Measurements from ENCODE around the gene TGFBR2. TPM values are rescaled to one million over a fixed set of nuclear protein-coding genes. Genes with fewer than 3 reads are reported as not detected.

Gene TGFBR2
- total and polyA plus RNA-seq, 2 experiments from 2014 or later, result 4.7 to 13.0 TPM

DNA sequence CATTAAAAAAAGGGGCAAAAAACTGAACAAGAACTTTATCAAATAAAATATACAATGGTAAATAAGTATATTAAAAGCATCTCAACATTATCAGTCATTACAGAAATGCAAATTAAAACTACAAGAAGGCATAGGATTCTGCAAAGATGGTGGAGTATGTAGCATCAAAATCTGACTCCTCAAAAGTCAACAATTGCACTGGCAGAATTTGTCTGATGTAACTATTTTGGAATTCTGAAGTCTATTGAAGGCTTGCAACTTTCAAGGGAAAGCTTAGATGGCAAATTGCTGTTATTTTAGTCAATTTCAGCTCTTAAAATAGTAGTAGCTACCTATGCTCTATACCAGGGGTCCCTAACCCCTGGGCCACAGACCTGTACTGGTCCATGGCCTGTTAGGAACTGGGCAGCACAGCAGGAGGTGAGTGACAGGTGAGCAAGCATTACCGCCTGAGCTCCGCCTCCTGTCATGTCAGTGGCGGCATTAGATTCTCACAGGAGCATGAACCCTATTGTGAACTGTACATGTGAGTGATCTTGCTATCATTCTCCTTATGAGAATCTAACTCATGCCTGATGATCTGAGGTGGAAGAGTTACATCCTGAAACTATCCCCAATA, 107.6 kb downstream of the TGFBR2 start:
- no peaks in the 10 kb centered on the region for H4K20me1 ChIP-seq (replicated peaks; ENCODE audit: insufficient read depth)
- no peaks in the 10 kb centered on the region for H3K27me3 Mint-ChIP-seq (ENCODE audit: insufficient read depth, low read depth, poor library complexity)
- H3K27me3 ChIP-seq (ENCODE audit: insufficient read depth), result no peaks in the 10 kb centered on the region
- no peak overlapping the region for H3K4me3 Mint-ChIP-seq
- TF ChIP-seq POLR2AphosphoS5 (IDR thresholded peaks at IDR 0.05; ENCODE audit: low read depth) (no peak), EZH2 (IDR thresholded peaks at IDR 0.05; ENCODE audit: low read depth, unreplicated experiment) (no peak), CREB1 (CRISPR knock-in tag; IDR thresholded peaks at IDR 0.05; ENCODE audit: low read depth) (no peak), JUNB (IDR thresholded peaks at IDR 0.05; ENCODE audit: unreplicated experiment) (no peak), ZNF331 (CRISPR knock-in tag; IDR thresholded peaks at IDR 0.05; ENCODE audit: low read depth) (no peak), NANOG (IDR thresholded peaks at IDR 0.05; ENCODE audit: borderline replicate concordance) (no peak), ZNF114 (CRISPR knock-in tag; IDR thresholded peaks at IDR 0.05) (no peak), STAT1 (IDR thresholded peaks at IDR 0.05; ENCODE audit: unreplicated experiment) (no peak), EZH2phosphoT487 (IDR thresholded peaks at IDR 0.05; ENCODE audit: unreplicated experiment) (no peak)
- TF ChIP-seq, protein P1, sequence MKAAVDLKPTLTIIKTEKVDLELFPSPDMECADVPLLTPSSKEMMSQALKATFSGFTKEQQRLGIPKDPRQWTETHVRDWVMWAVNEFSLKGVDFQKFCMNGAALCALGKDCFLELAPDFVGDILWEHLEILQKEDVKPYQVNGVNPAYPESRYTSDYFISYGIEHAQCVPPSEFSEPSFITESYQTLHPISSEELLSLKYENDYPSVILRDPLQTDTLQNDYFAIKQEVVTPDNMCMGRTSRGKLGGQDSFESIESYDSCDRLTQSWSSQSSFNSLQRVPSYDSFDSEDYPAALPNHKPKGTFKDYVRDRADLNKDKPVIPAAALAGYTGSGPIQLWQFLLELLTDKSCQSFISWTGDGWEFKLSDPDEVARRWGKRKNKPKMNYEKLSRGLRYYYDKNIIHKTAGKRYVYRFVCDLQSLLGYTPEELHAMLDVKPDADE (IDR thresholded peaks at IDR 0.05), result no peak
- TF ChIP-seq, protein P2, sequence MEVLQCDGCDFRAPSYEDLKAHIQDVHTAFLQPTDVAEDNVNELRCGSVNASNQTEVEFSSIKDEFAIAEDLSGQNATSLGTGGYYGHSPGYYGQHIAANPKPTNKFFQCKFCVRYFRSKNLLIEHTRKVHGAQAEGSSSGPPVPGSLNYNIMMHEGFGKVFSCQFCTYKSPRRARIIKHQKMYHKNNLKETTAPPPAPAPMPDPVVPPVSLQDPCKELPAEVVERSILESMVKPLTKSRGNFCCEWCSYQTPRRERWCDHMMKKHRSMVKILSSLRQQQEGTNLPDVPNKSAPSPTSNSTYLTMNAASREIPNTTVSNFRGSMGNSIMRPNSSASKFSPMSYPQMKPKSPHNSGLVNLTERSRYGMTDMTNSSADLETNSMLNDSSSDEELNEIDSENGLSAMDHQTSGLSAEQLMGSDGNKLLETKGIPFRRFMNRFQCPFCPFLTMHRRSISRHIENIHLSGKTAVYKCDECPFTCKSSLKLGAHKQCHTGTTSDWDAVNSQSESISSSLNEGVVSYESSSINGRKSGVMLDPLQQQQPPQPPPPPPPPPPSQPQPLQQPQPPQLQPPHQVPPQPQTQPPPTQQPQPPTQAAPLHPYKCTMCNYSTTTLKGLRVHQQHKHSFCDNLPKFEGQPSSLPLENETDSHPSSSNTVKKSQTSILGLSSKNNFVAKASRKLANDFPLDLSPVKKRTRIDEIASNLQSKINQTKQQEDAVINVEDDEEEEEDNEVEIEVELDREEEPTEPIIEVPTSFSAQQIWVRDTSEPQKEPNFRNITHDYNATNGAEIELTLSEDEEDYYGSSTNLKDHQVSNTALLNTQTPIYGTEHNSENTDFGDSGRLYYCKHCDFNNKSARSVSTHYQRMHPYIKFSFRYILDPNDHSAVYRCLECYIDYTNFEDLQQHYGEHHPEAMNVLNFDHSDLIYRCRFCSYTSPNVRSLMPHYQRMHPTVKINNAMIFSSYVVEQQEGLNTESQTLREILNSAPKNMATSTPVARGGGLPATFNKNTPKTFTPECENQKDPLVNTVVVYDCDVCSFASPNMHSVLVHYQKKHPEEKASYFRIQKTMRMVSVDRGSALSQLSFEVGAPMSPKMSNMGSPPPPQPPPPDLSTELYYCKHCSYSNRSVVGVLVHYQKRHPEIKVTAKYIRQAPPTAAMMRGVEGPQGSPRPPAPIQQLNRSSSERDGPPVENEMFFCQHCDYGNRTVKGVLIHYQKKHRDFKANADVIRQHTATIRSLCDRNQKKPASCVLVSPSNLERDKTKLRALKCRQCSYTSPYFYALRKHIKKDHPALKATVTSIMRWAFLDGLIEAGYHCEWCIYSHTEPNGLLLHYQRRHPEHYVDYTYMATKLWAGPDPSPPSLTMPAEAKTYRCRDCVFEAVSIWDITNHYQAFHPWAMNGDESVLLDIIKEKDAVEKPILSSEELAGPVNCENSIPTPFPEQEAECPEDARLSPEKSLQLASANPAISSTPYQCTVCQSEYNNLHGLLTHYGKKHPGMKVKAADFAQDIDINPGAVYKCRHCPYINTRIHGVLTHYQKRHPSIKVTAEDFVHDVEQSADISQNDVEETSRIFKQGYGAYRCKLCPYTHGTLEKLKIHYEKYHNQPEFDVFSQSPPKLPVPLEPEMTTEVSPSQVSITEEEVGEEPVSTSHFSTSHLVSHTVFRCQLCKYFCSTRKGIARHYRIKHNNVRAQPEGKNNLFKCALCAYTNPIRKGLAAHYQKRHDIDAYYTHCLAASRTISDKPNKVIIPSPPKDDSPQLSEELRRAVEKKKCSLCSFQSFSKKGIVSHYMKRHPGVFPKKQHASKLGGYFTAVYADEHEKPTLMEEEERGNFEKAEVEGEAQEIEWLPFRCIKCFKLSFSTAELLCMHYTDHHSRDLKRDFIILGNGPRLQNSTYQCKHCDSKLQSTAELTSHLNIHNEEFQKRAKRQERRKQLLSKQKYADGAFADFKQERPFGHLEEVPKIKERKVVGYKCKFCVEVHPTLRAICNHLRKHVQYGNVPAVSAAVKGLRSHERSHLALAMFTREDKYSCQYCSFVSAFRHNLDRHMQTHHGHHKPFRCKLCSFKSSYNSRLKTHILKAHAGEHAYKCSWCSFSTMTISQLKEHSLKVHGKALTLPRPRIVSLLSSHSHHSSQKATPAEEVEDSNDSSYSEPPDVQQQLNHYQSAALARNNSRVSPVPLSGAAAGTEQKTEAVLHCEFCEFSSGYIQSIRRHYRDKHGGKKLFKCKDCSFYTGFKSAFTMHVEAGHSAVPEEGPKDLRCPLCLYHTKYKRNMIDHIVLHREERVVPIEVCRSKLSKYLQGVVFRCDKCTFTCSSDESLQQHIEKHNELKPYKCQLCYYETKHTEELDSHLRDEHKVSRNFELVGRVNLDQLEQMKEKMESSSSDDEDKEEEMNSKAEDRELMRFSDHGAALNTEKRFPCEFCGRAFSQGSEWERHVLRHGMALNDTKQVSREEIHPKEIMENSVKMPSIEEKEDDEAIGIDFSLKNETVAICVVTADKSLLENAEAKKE (CRISPR knock-in tag; IDR thresholded peaks at IDR 0.05), result no peak
- TF ChIP-seq, protein P3, sequence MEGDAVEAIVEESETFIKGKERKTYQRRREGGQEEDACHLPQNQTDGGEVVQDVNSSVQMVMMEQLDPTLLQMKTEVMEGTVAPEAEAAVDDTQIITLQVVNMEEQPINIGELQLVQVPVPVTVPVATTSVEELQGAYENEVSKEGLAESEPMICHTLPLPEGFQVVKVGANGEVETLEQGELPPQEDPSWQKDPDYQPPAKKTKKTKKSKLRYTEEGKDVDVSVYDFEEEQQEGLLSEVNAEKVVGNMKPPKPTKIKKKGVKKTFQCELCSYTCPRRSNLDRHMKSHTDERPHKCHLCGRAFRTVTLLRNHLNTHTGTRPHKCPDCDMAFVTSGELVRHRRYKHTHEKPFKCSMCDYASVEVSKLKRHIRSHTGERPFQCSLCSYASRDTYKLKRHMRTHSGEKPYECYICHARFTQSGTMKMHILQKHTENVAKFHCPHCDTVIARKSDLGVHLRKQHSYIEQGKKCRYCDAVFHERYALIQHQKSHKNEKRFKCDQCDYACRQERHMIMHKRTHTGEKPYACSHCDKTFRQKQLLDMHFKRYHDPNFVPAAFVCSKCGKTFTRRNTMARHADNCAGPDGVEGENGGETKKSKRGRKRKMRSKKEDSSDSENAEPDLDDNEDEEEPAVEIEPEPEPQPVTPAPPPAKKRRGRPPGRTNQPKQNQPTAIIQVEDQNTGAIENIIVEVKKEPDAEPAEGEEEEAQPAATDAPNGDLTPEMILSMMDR (conservative IDR thresholded peaks at IDR 0.05; ENCODE audit: low read depth in 2 of 2), result no peak
- TF ChIP-seq, protein P4, sequence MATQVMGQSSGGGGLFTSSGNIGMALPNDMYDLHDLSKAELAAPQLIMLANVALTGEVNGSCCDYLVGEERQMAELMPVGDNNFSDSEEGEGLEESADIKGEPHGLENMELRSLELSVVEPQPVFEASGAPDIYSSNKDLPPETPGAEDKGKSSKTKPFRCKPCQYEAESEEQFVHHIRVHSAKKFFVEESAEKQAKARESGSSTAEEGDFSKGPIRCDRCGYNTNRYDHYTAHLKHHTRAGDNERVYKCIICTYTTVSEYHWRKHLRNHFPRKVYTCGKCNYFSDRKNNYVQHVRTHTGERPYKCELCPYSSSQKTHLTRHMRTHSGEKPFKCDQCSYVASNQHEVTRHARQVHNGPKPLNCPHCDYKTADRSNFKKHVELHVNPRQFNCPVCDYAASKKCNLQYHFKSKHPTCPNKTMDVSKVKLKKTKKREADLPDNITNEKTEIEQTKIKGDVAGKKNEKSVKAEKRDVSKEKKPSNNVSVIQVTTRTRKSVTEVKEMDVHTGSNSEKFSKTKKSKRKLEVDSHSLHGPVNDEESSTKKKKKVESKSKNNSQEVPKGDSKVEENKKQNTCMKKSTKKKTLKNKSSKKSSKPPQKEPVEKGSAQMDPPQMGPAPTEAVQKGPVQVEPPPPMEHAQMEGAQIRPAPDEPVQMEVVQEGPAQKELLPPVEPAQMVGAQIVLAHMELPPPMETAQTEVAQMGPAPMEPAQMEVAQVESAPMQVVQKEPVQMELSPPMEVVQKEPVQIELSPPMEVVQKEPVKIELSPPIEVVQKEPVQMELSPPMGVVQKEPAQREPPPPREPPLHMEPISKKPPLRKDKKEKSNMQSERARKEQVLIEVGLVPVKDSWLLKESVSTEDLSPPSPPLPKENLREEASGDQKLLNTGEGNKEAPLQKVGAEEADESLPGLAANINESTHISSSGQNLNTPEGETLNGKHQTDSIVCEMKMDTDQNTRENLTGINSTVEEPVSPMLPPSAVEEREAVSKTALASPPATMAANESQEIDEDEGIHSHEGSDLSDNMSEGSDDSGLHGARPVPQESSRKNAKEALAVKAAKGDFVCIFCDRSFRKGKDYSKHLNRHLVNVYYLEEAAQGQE (IDR thresholded peaks at IDR 0.05; ENCODE audit: unreplicated experiment), result no peak
- H3K36me3 ChIP-seq (ENCODE audit: insufficient read depth), result no peaks in the 10 kb centered on the region
- no peaks in the 10 kb centered on the region for H3K36me3 Mint-ChIP-seq (ENCODE audit: low read depth)
- H3K4me1 ChIP-seq (ENCODE audit: insufficient read depth), result no peaks in the 10 kb centered on the region
- no peaks in the 10 kb centered on the region for H3K79me2 ChIP-seq (replicated peaks; ENCODE audit: insufficient read depth)
- ATAC-seq (no peak), DNase-seq (ENCODE audit: low spot score) (no peak)
- H3K9me3 Mint-ChIP-seq, result no peaks in the 10 kb centered on the region; the same call in 2 of the 3 replicates
- H3K27ac Mint-ChIP-seq, result no peak overlapping the region
- H3K27ac ChIP-seq (ENCODE audit: low read depth), result no peak overlapping the region
- no peak overlapping the region for H2AFZ ChIP-seq
- no peak overlapping the region for H3K4me2 ChIP-seq
- H3K9me2 ChIP-seq (ENCODE audit: insufficient read depth), result 0 out of 2 replicates have a peak, but pooled peaks cover 3% of the 10 kb centered on the region
- H3K4me3 ChIP-seq, result no peak overlapping the region
- no peaks in the 10 kb centered on the region for H3F3A ChIP-seq (replicated peaks; ENCODE audit: low read depth)
- peaks cover 2% of the 10 kb centered on the region; the same call in 1 of the 3 replicates for H3K4me1 Mint-ChIP-seq

Measured in GM23338 (cell line).